Hematopoietic multipotent progenitor cell treated with erythropoietin and hydrocortisone succinate and interleukin-3 and kit ligand, for 6 days (in vitro differentiated cells): Measurements from ENCODE around the gene ZGPAT.

Experiments
- DNase-seq: peaks from one replicate; pipeline ENCODE4 v3.0.0-alpha.2; 2015

ZGPAT gene

DNA sequence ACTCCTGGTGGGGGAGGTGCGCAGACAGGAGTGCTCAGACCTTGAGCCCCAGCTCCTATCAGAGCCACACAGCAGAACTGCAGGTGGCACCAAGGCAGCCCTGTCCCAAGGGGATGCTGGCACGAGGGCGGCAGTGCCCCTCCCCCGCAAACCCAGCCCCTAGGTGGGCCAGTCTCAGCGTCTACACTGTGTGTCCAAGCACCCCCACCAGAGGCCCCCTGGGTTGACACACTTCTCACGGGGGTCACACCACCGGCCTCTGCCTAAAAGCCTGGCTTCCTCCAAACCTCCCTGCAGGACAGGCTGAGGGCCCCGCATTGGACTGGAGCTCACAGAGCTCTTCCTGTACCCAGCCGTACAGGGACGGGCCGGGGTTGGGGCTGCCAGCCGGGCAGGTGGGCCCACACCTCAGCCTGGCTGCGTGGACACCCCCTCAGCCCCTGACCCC, 39.8 kb downstream of the ZGPAT start:
- no peak for DNase-seq

DNA sequence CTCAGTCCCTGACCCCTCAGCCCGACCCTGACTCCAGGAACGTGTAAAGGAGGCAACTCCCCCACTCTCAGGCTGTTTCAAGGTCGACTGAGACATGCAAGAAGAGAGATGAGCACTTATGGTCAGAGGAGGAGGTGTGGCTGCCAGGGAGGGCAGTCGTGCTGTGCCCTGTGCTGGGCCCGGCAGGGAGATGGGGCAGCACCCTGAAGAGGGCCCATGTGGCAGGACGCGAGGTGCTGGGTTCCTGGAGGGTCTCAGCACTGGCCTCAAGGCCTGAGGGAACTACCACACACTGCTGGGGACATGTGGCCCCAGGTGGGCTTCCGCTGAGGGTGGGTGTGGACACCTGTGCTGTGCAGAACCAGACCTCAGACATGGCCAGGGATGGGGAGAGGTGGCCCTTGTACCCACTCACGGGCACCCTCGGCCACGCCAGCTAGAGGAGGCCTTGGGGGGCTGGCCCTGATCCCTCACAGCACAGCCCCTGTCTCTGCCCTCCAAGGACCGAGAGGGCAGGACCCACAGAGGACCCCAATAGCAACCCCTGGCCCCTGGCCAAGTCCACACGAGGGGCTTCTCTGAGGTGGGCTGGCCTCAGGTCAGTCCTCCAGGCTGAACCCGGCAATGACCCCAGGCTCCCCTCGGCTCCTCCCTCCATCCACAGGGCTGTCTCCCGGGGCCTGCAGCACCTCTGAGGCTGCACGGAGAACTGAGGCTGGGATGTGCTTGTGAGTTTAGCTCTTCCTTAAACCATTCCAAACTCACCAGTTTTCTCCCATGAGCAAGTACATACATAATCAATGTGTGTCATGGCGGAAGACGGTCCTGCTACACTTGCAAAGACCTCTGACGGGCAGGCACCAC, 40.5 kb downstream of the ZGPAT start:
- DNase-seq = no peak

DNA sequence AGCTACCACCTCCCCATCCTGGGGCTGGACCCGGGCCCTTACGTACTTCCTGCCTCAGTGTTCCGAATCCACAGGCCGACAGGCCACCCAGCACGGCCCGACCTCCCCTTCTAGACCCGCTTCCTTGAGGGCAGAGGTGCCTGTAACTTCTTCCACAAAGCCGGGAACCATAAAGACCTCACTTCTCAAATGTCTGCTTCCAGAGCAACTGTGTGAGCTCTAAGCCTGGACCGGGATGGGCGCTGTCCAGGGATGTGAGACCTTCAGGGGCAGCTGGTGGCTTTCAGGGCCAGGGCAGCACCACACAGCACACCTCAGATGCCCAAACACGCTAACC, 41.1 kb downstream of the ZGPAT start:
- no peak for DNase-seq

GRCh38 chr20:63749597-63750508, 42.0 kb downstream of the ZGPAT start:
- DNase-seq = no peak

DNA sequence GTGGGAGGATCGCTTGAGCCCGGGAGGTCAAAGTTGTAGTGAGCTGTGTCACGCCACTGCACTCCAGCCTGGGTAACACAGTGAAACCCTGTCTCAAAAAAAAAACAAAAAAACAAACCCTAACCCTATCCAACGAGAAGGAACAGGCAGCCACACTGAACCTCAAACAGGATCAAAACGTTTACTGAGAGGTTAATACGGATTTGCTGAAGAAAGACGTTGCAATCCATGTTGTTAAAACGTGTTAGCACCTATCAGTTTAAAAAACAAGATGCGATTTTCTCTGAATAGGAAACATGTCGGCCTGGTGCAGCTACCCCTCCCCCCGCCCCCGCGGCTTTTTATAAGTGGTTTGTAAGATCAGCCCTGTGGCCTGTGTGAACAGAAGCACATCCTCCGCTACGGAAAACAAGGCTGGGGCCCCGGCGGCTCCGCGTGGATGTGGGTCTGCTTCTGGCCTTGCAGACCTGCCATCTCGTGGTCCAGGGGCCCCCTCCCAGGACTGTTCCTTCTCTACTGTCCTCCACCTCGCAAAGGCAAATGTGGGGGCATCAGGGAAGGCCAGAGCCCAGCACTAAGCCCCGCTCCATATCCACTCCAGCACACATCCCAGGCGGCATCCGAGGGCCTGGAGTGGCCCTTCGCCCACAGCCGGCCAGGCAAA, 43.1 kb downstream of the ZGPAT start:
- no peak for DNase-seq

- DNase-seq = no peak
Measured at GRCh38 chr20:63751471-63752271, 43.8 kb downstream of the ZGPAT start.

DNA sequence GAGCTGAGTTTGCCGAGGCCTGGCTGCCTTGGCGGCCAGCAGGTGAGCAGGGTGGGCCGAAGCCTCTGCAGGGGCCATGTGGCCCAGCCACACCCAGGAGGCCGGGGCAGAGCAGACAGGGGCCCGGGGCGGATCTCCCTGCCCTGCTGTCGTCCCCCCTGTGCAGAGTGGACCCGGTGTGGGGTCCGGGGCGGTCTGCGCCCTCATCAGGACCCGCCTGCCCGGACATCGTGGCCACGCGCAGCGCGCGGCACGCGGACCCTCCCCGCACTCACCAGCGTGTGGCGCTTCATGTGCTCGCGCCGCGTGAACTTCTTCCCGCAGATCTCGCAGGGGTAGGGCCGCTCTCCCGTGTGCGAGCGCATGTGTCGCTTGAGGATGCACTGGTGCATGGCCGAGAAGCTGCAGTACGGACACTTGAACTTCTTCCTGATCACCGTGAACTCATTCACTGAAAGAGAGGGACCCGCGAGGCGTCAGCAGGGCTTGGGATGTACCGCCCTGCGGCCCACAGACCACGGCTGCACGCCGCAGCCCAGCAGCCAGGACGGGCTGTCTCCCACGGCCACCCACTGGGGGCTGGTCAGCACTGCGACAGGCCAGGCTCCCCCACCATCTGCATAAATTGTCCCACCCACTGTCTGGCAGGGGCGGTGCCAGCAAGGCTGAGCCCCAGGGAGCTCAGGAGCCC, 44.7 kb downstream of the ZGPAT start:
- no peak for DNase-seq

GRCh38 chr20:63753381-63753780, 45.5 kb downstream of the ZGPAT start:
- DNase-seq = no peak

GRCh38 chr20:63754008-63754407, 46.2 kb downstream of the ZGPAT start:
- no peak for DNase-seq

DNA sequence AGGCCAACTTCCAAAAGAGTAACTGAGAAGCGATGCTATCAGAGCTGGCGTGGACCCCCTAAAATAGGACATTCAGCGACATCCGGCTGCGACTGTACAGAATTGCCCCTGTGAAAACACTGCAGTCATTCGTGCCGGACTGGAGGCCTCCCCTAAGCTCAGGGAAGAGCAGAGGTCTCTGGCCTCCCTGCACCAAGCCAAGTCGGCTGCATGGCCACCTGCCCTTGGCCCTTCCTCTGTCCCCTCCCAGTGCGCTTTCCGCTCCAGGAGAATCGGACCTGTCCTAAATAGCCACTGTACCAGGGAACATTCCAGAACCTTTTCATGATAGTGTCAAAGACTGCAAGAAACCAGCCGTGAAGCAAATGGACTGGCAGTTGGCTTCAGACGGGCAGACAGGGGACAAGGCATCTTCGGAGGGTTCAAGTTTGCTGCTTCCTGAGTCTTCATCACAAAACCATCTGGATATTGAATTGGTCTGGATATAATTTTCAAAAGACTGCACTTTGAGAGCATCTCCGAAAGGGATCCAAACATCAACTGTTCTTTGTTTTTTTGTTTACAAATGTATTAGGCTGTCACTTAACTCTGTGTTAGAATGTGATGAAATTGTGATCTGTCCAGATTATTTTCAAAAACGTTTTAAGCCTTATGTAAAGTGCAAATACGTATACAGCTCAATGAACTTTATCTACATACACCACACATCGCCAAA, 48.3 kb downstream of the ZGPAT start:
- no peak for DNase-seq

GRCh38 chr20:63756648-63756991, 48.8 kb downstream of the ZGPAT start:
- DNase-seq = peak; percentile 25

DNA sequence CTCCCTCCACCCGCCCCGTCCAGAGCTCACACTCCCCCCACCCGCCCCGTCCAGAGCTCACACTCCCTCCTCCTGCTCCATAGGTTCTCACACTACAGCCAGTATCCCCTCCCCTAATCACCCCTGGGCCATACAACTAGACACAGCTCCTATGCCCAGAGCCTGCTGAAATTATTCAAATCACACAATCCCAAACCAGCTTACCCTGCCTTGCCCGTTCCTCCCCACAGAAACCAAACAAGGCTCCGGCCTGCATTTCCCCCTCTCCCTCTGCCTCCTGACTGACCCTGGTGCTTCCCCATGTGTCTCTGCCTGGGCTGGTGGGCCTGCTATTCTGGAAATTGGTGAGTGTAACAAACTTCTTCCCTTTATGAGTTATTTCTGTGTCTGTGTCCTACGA, 50.3 kb downstream of the ZGPAT start:
- no peak for DNase-seq

- no peak for DNase-seq
Measured at GRCh38 chr20:63759377-63759901, 51.6 kb downstream of the ZGPAT start.

- DNase-seq = no peak
Measured at GRCh38 chr20:63765082-63765873, 57.4 kb downstream of the ZGPAT start.

- DNase-seq = peak; percentile 82
Measured at GRCh38 chr20:63765902-63766301, 58.1 kb downstream of the ZGPAT start.

DNA sequence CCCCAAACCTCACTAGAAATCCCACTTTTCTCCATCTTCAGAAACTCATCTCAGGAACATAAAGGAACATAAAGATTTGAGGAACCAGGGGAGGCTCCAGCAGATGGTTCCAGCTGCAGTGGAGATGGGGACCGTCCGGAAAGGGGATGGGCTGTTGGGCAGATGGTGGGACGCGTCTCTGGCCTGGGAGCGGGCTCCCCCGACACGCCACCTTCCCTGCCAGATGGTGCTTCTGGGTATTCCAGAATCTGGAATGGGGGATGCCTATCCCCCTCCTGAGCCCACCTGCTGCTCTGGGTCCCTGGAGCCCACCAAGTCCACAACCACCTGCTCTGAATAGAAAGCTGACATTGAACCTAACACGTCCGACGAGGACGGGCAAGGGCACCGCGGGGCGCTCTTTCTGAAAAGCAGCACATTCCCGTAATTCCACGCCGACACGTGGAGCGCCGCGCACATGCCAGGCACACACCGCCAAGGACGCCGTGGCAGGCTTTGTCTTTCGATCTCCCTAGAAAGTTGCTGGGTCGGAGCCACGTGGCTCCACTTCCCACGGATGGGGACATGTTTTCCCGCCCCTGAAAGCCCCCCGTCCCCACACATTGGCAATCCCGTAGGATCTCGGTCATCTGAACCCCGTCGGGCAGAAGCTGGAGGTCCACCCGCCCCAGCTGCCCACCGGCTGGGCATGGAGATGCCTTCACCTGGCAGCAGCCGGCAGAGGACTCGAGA, 59.0 kb downstream of the ZGPAT start:
- no peak for DNase-seq

- no peak for DNase-seq
Measured at GRCh38 chr20:63767456-63767855, 59.6 kb downstream of the ZGPAT start.

- DNase-seq = no peak
Measured at GRCh38 chr20:63767886-63768285, 60.0 kb downstream of the ZGPAT start.
